HG02884 (cell line): Measurements from ENCODE around the gene TYROBP.
"Not testable (repeated sequence)": the region's sequence is repeated elsewhere in the genome, so short reads cannot be mapped to it uniquely, and the experiment has no call there.

Experiments
- ATAC-seq: cut with Tn5 transposase; IDR thresholded peaks from one replicate; pipeline ENCODE4 v1.9.1; 2021; ENCODE audit warnings: mild to moderate bottlenecking, moderate library complexity; ENCODE audit not compliant: unreplicated experiment

TYROBP gene

DNA sequence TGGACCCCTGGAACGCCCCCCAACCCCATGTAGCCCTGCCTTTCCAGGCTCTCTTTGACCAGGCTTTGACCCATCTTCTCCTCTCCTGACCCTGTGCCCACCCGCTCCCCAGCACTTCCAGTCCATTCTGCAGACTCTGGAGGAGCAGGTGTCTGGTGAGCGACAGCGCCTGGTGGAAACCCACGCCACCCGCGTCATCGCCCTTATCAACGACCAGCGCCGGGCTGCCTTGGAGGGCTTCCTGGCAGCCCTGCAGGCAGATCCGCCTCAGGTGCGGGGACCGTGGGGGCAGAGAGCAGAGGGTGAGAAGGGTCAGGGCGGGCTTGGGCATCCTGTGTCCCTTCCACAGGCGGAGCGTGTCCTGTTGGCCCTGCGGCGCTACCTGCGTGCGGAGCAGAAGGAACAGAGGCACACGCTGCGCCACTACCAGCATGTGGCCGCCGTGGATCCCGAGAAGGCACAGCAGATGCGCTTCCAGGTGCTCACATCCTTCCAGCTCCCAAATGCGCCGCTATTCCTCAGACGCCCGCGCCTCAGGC lies 33.6 kb downstream of the TYROBP start:
- no peak for ATAC-seq

DNA sequence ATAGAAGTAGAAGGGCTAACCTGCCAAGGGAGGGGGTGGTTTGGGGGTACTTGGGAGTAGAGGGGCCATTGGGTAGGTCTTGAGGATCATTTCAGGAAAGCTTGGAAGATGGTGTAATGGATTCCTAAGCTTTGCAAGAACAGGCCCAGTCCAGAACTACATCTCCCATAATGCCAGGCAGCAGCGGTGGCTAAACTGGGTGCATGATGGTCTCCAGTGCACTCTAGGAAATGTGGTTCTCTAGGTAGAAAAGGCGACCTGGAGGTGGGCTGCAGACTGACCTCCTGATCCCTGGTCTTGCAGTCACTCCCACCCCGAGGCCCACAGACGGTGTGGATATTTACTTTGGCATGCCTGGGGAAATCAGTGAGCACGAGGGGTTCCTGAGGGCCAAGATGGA lies 35.9 kb downstream of the TYROBP start:
- no peak for ATAC-seq

DNA sequence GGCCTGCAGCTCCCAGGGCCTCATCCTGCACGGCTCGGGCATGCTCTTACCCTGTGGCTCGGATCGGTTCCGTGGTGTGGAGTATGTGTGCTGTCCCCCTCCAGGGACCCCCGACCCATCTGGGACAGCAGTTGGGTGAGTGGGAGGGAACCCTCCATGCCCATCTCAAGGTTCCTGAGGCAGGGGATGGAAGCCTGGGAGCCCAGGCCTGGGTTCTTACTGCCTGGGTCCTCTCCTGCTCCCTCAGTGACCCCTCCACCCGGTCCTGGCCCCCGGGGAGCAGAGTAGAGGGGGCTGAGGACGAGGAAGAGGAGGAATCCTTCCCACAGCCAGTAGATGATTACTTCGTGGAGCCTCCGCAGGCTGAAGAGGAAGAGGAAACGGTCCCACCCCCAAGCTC lies 36.5 kb downstream of the TYROBP start:
- ATAC-seq = no peak

DNA sequence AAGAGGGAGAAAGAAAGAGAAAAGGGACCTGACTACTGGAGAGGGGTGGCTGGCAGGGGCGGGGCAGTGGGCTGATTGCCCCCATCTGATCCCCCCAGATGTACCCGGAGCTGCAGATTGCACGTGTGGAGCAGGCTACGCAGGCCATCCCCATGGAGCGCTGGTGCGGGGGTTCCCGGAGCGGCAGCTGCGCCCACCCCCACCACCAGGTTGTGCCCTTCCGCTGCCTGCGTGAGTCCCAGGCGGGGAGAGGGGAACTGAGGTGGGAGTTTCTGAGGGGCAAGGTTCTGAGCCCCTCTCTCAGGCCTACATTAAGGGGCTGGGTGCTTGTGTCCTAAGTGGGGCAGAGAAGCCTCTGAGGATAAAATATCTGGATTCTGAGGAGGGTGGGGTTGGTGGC lies 37.3 kb downstream of the TYROBP start:
- ATAC-seq = no peak

DNA sequence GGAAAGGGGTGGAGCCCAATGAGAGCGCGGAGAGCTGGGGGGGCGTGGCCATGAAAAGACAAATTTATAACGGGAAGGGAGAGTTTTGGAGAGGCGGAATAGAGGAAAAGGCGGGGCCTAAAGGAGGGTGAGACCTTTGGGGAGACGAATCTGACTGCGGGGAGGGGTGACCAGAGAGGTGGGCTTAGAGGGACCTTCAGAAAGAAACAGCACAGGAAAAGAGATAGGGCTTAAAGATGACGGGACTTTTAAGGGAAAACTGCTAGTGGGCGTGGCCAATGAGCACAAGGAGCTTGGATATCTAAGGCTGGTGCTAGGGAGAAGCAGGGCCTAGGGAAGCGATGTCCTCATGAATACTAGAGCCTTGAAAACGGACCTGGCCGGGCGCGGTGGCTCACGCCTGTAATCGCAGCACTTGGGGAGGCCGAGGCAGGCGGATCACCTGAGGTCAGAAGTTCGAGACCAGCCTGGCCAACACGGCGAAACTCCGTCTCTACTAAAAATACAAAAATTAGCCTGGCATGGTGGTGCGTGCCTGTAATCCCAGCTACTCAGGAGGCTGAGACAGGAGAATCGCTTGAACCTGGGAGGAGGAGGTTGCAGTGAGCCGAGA lies 37.9 kb downstream of the TYROBP start:
- not testable (repeated sequence) for ATAC-seq

DNA sequence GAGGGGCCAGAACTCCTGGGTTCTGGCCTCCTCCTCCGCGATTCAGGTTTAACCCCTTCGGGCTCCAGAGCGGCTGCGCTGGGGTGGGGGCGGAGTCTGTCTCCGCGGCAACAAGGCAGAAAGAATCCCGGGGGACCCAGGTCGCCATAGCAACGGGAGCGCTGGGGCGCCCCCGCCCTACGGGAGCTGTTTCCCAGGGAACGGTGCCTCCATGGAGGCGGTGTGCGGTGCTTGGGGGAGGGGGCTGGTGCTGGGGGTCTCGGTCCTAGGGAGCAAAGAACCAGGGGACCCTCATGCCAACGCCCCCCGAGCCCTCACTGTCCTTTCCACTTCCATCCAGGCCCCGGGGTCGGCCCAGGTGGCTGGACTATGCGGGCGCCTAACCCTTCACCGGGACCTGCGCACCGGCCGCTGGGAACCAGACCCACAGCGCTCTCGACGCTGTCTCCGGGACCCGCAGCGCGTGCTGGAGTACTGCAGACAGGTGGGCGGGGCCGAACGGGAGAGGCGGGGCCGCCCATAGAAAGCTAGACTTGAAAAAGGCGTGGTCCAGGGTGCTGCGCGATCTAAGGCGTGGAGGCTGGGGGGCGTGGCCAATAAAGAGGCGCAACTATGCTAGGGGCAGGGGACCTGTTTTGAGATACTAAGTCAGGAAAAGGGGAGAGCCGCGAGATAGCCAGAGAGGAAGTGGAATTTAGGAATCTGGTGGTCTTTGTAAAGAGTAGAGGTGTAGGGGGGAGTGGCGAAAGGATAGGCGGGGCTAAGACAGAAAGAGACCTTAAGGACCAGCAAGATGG lies 38.6 kb downstream of the TYROBP start:
- ATAC-seq = no peak

DNA sequence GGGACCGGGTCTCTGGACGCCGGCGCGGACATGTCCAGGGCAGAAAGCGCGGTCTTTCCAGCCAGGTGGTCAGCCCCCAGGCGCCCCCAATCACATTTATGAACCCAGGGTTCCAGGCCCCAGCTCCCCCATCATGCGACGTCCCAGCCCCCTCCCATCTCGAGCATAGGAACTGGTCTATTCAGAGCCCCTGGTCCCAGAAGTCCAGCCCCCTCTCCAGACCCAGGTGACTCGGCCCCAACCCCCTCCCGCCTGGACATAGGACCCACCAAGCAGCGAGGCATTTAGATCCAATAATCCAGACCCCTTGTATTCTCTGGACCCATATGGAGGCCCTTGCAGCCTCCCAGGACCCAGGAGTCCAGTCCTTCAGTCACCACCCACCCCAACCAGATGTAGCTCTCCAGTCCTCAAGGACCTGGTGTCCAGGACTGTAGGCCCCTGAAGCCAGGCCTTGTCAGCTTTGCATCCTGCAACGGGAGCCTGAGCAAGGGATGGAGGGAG lies 39.2 kb downstream of the TYROBP start:
- ATAC-seq = no peak

DNA sequence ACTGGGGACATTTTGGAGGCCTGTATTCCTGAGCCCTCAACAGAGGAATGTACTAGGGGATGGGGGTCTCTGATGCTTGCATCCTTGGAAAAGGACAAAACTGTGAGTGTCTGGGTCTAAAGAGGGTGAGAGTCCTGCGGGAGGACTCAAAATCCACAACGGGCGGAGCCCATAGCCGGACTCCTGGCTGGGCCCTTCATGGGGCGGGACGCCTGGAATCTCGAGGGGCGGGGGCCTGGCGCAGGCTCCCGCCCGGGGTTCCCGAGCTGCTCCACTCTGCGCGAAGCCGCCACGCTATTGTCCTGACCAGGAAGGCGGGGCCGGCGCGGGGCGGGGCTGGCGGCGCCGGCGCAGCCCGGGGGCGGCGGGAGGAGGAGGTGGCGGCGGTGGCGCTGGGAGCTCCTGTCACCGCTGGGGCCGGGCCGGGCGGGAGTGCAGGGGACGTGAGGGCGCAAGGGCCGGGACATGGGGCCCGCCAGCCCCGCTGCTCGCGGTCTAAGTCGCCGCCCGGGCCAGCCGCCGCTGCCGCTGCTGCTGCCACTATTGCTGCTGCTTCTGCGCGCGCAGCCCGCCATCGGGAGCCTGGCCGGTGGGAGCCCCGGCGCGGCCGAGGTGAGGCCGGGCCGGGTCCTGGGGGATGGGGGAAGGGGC lies 39.8 kb downstream of the TYROBP start, which contains the start of gene APLP1:
APLP1 (plus strand) TSS at position 403 of the 651 bp plus-strand sequence; CDS start at position 466, 63 bp downstream.
- ATAC-seq = no peak

DNA sequence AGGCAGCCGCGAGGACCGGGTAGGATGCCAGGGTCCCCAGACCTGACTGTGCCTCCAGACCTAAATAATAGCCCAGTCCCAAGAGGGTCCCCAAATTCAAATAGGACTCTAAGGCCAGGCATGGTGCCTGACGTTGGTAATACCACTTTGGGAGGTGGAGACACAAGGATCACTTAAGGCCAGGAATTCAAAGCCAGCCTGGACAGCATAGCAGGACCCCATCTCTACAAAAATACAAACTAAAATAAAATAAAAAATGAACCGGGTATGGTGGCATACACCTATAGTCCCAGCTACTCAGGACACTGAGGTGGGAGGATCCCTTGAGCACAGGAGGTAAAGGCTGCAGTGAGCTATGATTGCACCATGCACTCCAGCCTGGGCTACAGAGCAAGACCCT lies 45.1 kb downstream of the TYROBP start:
- no peak for ATAC-seq

DNA sequence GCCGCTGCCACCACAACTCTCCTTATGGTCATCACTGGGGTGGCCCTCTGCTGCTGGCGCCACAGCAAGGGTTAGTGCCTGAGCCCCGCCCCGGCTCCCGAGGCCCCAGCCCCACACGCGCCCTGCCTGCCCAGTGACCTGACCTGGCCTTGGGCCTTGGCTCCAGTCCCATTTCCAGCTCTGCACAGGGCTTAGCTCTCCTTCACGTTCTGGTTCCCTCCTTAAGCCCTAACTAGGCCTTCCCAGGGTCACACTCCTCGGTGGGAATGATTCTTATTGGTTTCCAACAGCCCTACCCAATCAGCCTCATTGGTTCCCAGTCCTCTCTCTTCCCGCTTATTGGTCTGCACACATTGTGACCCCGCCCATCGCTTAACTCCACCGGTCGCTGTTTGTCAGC lies 45.6 kb downstream of the TYROBP start:
- ATAC-seq = no peak

DNA sequence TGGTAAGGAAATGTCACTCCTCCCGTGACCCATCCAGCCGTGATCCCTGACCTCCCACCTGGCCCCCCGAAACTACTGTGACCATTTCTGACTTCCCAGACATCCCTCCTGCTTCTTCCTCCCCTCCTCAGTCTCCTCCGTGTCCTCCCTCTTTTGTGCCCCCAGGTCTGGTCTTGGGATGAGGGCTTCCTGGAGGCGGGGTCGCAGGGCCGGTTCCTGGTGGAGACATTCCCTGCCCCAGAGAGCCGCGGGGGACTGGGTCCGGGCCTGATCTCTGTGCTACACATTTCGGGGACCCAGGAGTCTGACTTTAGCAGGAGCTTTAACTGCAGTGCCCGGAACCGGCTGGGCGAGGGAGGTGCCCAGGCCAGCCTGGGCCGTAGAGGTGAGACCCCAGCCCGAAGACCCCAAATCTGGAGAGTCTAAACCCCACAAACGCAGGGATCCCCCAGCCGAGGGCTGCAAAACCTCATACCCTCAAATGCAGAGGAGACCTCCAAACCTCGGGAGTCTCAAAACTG lies 46.4 kb downstream of the TYROBP start:
- no peak for ATAC-seq

DNA sequence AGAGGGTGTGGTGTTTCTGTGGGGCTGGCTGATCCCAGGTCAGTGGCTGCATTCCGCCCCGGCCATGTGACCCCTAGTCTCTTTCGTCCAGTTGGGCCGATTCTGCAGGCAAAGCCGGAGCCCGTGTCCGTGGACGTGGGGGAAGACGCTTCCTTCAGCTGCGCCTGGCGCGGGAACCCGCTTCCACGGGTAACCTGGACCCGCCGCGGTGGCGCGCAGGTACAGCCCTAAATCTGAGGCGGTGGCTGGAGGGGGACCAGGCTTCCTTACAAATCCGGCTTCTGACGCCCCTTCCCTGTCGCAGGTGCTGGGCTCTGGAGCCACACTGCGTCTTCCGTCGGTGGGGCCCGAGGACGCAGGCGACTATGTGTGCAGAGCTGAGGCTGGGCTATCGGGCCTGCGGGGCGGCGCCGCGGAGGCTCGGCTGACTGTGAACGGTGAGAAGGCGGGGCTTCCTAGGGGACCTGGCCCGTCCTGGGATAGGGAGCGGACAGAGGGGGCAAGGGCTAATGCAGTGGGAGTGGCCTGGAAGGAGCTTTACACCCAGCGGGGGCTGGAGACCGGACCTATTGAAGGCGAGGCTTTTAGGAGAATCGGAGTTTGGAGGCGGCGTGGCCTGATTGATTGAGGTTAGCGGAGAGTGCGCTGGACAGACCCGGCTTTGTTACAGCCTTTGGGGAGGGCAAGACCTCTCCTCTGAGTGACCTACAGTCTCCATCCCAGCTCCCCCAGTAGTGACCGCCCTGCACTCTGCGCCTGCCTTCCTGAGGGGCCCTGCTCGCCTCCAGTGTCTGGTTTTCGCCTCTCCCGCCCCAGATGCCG lies 47.1 kb downstream of the TYROBP start:
- ATAC-seq = no peak

DNA sequence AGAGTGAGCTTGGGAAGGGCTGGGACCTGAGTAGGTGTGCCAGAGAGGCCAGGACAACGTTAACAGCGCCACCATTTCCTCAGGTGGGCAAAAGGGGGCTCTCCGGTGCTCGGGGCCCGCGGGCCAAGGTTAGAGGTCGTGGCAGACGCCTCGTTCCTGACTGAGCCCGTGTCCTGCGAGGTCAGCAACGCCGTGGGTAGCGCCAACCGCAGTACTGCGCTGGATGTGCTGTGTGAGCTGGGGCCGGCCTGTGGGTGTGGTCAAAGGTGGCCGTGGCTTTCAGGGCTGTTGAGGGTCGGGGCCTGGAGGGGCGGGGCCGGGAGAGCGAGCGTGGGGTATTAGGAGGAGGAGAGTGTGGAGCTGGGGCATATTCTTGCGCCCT lies 47.7 kb downstream of the TYROBP start:
- no peak for ATAC-seq

DNA sequence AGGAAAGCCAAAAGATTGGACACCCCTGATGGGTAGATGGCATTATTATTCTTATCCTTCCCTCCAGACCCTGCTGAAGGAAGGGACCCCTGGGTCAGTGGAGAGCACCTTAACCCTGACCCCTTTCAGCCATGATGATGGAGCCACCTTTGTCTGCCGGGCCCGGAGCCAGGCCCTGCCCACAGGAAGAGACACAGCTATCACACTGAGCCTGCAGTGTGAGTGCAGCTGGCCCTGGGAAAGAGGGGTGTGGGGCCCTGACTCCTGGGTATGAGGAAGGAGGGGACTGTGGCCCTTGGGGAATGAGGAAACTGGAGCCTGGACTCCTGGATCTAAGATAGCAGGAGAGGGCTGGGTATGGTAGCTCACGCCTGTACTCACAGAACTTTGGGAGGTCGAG lies 48.7 kb downstream of the TYROBP start:
- ATAC-seq = no peak

DNA sequence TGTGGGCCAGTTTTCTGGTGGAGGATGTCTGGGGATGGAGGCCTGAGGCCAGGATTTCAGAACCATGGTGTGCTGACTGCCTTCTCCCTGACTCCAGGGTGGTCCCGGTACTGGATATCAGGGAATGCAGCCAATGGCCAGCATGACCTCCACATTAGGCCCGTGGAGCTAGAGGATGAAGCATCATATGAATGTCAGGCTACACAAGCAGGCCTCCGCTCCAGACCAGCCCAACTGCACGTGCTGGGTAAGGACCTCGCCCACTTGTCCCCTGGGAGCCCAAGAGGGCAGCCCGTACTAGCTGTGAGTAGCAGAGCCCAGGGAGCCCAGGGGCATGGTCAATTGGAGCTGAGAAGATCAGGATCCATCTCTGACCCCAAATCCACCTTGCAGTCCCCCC lies 49.8 kb downstream of the TYROBP start:
- ATAC-seq = no peak

DNA sequence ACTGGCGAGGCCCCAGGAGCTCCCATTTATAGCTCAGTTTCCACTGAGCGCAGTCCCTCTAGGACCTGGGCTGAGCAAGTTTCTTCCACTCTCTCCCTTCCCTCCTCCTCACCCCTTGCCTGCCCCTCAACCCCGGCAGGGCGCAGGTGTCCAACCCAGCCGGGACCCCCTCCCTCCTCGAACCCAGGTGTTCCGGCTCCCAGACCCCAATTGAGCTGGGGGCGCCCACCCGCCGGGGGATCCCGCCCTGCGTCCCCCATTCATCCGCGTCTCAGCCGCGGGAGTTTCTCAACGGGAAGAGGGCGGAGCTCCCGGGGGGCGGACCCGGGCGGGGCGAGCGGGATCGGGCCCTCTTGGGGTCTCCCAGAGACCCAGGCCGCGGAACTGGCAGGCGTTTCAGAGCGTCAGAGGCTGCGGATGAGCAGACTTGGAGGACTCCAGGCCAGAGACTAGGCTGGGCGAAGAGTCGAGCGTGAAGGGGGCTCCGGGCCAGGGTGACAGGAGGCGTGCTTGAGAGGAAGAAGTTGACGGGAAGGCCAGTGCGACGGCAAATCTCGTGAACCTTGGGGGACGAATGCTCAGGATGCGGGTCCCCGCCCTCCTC lies 51.4 kb downstream of the TYROBP start, which contains the start of gene KIRREL2:
KIRREL2 (plus strand) TSS at position 366 of the 604 bp plus-strand sequence; CDS start at position 575, 209 bp downstream.
- no peak for ATAC-seq
